Measurements from ENCODE around the gene KRT24.
"Not testable (repeated sequence)": the region's sequence is repeated elsewhere in the genome, so short reads cannot be mapped to it uniquely, and the experiment has no call there.

The KRT24 gene

GRCh38 chr17:40703652-40704051 lies at the start of gene KRT24:
TSS of gene KRT24 (minus strand) at chr17:40703752. CDS start at chr17:40703693, 59 bp downstream.
- DNase-seq (ENCODE audit: low read depth, low spot score), result no peak

- no peak for DNase-seq (ENCODE audit: low read depth, low spot score)
These were observed 47.5 kb upstream of the KRT24 start for GRCh38 chr17:40751065-40751464.

- DNase-seq (ENCODE audit: low read depth, low spot score), result no peak
These were observed 46.8 kb upstream of the KRT24 start for GRCh38 chr17:40750391-40750790.

GRCh38 chr17:40748666-40749065 lies 45.1 kb upstream of the KRT24 start:
- not testable (repeated sequence) for DNase-seq (ENCODE audit: low read depth, low spot score)

GRCh38 chr17:40738553-40738952 lies 35.0 kb upstream of the KRT24 start:
- no peak for DNase-seq (ENCODE audit: low read depth, low spot score)

- DNase-seq (ENCODE audit: low read depth, low spot score), result no peak
These were observed 31.5 kb upstream of the KRT24 start for GRCh38 chr17:40735016-40735415.

GRCh38 chr17:40734018-40734417 lies 30.5 kb upstream of the KRT24 start:
- DNase-seq (ENCODE audit: low read depth, low spot score), result no peak

GRCh38 chr17:40730970-40731369 lies 27.4 kb upstream of the KRT24 start:
- DNase-seq (ENCODE audit: low read depth, low spot score), result no peak

- DNase-seq (ENCODE audit: low read depth, low spot score), result no peak
These were observed 24.1 kb upstream of the KRT24 start for GRCh38 chr17:40727447-40728231.

GRCh38 chr17:40726919-40727318 lies 23.4 kb upstream of the KRT24 start:
- DNase-seq (ENCODE audit: low read depth, low spot score), result no peak

- DNase-seq (ENCODE audit: low read depth, low spot score), result no peak
These were observed 21.1 kb upstream of the KRT24 start for GRCh38 chr17:40724656-40725055.

- no peak for DNase-seq (ENCODE audit: low read depth, low spot score)
These were observed 18.7 kb upstream of the KRT24 start for GRCh38 chr17:40722241-40722640.

- DNase-seq (ENCODE audit: low read depth, low spot score), result no peak
These were observed 17.3 kb upstream of the KRT24 start for GRCh38 chr17:40720899-40721298.

GRCh38 chr17:40718930-40719329 lies 15.4 kb upstream of the KRT24 start:
- no peak for DNase-seq (ENCODE audit: low read depth, low spot score)

GRCh38 chr17:40717776-40718175 lies 14.2 kb upstream of the KRT24 start:
- DNase-seq (ENCODE audit: low read depth, low spot score), result no peak

- no peak for DNase-seq (ENCODE audit: low read depth, low spot score)
These were observed 10.9 kb upstream of the KRT24 start for GRCh38 chr17:40714473-40714872.

GRCh38 chr17:40707745-40708144 lies 4.2 kb upstream of the KRT24 start:
- DNase-seq (ENCODE audit: low read depth, low spot score), result no peak

- no peak for DNase-seq (ENCODE audit: low read depth, low spot score)
These were observed 2.0 kb upstream of the KRT24 start for GRCh38 chr17:40705584-40705983.

GRCh38 chr17:40702271-40702670 lies 1.3 kb downstream of the KRT24 start:
- no peak for DNase-seq (ENCODE audit: low read depth, low spot score)

- DNase-seq (ENCODE audit: low read depth, low spot score), result no peak
These were observed 3.7 kb downstream of the KRT24 start for GRCh38 chr17:40699853-40700252.

- no peak for DNase-seq (ENCODE audit: low read depth, low spot score)
These were observed 4.2 kb downstream of the KRT24 start for GRCh38 chr17:40699371-40699770.

GRCh38 chr17:40697297-40697696 lies 6.3 kb downstream of the KRT24 start:
- no peak for DNase-seq (ENCODE audit: low read depth, low spot score)

GRCh38 chr17:40696651-40697072 lies 6.9 kb downstream of the KRT24 start:
- no peak for DNase-seq (ENCODE audit: low read depth, low spot score)

Measured in smooth muscle cell of the brain vasculature (primary cell).